ENCODE measurements around the gene CCNL2. TPM values are rescaled to one million over a fixed set of nuclear protein-coding genes. Genes with fewer than 3 reads are reported as not detected.
"Not testable (repeated sequence)": the region's sequence is repeated elsewhere in the genome, so short reads cannot be mapped to it uniquely, and the experiment has no call there.

CCNL2 gene
- total RNA-seq, 1 donor from 2014 or later = 46.1 TPM

GRCh38 chr1:1403653-1404052 lies 4.5 kb upstream of the CCNL2 start:
- Histone ChIP-seq H3K27ac (replicated peaks) (no peak overlapping the region), H3K36me3 (peaks cover 52% of the 10 kb centered on the region), H3K4me1 (peaks cover 71% of the 10 kb centered on the region), H3K9me3 (replicated peaks) (no peaks in the 10 kb centered on the region), H3K4me3 (no peak overlapping the region), H3K27me3 (ENCODE audit: low read depth) (no peaks in the 10 kb centered on the region)
- no peak for TF ChIP-seq CTCF (IDR thresholded peaks at IDR 0.05; ENCODE audit: borderline replicate concordance)
- intact Hi-C loops (cut with micrococcal nuclease) = no loop called here
- DNase-seq = no peak

GRCh38 chr1:1402901-1403392 lies 3.8 kb upstream of the CCNL2 start:
- H3K9me3 ChIP-seq (replicated peaks); intact Hi-C loops (cut with micrococcal nuclease); DNase-seq; H3K27ac ChIP-seq (replicated peaks); H3K4me3 ChIP-seq; H3K27me3 ChIP-seq (ENCODE audit: low read depth): not testable (repeated sequence)
- peaks cover 55% of the 10 kb centered on the region for H3K36me3 ChIP-seq
- H3K4me1 ChIP-seq = peaks cover 71% of the 10 kb centered on the region

GRCh38 chr1:1402072-1402900 lies 3.2 kb upstream of the CCNL2 start:
- Histone ChIP-seq H3K4me3 (no peak overlapping the region), H3K4me1 (peaks cover 71% of the 10 kb centered on the region), H3K27ac (replicated peaks) (no peak overlapping the region), H3K27me3 (ENCODE audit: low read depth) (no peaks in the 10 kb centered on the region), H3K36me3 (peaks cover 62% of the 10 kb centered on the region), H3K9me3 (replicated peaks) (no peaks in the 10 kb centered on the region)
- no peak for DNase-seq
- peak; percentile 46 for TF ChIP-seq CTCF (IDR thresholded peaks at IDR 0.05; ENCODE audit: borderline replicate concordance)
- intact Hi-C loops (cut with micrococcal nuclease) = no loop called here

GRCh38 chr1:1401457-1402010 lies 2.4 kb upstream of the CCNL2 start:
- H3K9me3 ChIP-seq (replicated peaks) = no peaks in the 10 kb centered on the region
- no peak for TF ChIP-seq CTCF (IDR thresholded peaks at IDR 0.05; ENCODE audit: borderline replicate concordance)
- peaks cover 72% of the 10 kb centered on the region for H3K4me1 ChIP-seq
- peaks cover 69% of the 10 kb centered on the region for H3K36me3 ChIP-seq
- intact Hi-C loops (cut with micrococcal nuclease) = no loop called here
- H3K27me3 ChIP-seq (ENCODE audit: low read depth) = no peaks in the 10 kb centered on the region
- no peak overlapping the region for H3K27ac ChIP-seq (replicated peaks)
- no peak for DNase-seq
- no peak overlapping the region for H3K4me3 ChIP-seq

GRCh38 chr1:1400576-1401456 lies 1.7 kb upstream of the CCNL2 start:
- Histone ChIP-seq H3K36me3 (peaks cover 76% of the 10 kb centered on the region), H3K9me3 (replicated peaks) (no peaks in the 10 kb centered on the region), H3K4me1 (peaks cover 72% of the 10 kb centered on the region), H3K4me3 (peak overlapping the region; percentile 99), H3K27ac (replicated peaks) (peak overlapping the region; percentile 96), H3K27me3 (ENCODE audit: low read depth) (no peaks in the 10 kb centered on the region)
- TF ChIP-seq CTCF (IDR thresholded peaks at IDR 0.05; ENCODE audit: borderline replicate concordance) = no peak
- DNase-seq = no peak
- intact Hi-C loops (cut with micrococcal nuclease) = no loop called here
